Right atrium auricular region (tissue), 2 donors: ENCODE measurements around the gene GNAI2. TPM values are rescaled to one million over a fixed set of nuclear protein-coding genes. Genes with fewer than 3 reads are reported as not detected.
A peak's percentile ranks its signal among the peaks of the same experiment; 100 is the strongest.
"Not testable (repeated sequence)": the region's sequence is repeated elsewhere in the genome, so short reads cannot be mapped to it uniquely, and the experiment has no call there.

Source experiments
- DNase-seq: peaks from one replicate; pipeline ENCODE4 v3.0.0-alpha.2; 2019; ENCODE audit warnings: low spot score
- H3K27ac ChIP-seq, 2 donors: fragments of 200-600 bp; sonication (generic); 1 replicate in 1 of 2; 2 replicates in 1 of 2; pipeline ENCODE4 v1.5.1; 2016 to 2019
- H3K27me3 ChIP-seq, 2 donors: fragments of 200-600 bp; sonication (generic); one replicate each; pipeline versions ENCODE4 v1.5.1 to v1.6.0; 2017 to 2019
- H3K36me3 ChIP-seq: fragments of 200-600 bp; sonication (generic); one replicate; pipeline ENCODE4 v1.5.1; 2016
- H3K4me1 ChIP-seq, 2 donors: fragments of 200-600 bp; sonication (generic); one replicate each; pipeline versions ENCODE4 v1.5.1 to v1.6.0; 2017 to 2019
- H3K4me3 ChIP-seq, 2 donors: fragments of 200-600 bp; sonication (generic); 1 replicate in 1 of 2; 2 replicates in 1 of 2; pipeline ENCODE4 v1.5.1; 2017 to 2019; ENCODE audit warnings: mild to moderate bottlenecking in 1 of 2, moderate library complexity in 1 of 2
- H3K9me3 ChIP-seq, 2 donors: fragments of 200-600 bp; sonication (generic); one replicate each; pipeline ENCODE4 v1.5.1; 2019
- total RNA-seq, 2 donors: library from RNA; depleted of rRNA; stranded (reverse); fragments of >200 nt; gene quantifications; one replicate each; pipeline ENCODE4 v1.1.0, GENCODE V29; 2016
- TF ChIP-seq, protein P1 (sequence below), 2 donors: fragments of 200-600 bp; sonication (generic); IDR thresholded peaks; one replicate each; pipeline ENCODE4 v1.5.1; 2019; ENCODE audit warnings: antibody characterized with exemption in 2 of 2

GNAI2 gene
- total RNA-seq, 2 donors from 2014 or later, result 72.1 to 127 TPM

DNA sequence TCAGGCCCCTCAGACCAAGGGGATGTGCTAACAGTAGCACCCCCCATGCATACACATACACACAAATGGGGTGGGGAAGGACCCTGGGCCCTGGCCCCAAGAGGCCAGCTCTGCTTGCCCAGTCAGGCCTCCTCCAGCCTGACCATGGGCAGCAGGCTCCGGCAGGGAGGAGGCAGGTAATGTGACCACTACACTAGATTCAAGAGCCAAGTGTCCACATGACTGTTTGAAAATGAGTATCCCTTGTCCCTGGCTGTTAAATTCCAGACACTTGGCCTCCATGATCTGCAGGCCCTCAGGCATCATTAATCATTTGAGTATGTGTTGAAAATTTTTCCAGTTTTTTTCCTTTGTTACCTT lies 13.9 kb upstream of the GNAI2 start:
- H3K4me3 ChIP-seq, result no peak overlapping the region
- H3K4me1 ChIP-seq, result peaks cover 0 to 16% of the 10 kb centered on the region in 2 donors
- H3K9me3 ChIP-seq, result no peaks in the 10 kb centered on the region
- no peaks in the 10 kb centered on the region for H3K27me3 ChIP-seq
- DNase-seq, result no peak
- TF ChIP-seq, protein P1, sequence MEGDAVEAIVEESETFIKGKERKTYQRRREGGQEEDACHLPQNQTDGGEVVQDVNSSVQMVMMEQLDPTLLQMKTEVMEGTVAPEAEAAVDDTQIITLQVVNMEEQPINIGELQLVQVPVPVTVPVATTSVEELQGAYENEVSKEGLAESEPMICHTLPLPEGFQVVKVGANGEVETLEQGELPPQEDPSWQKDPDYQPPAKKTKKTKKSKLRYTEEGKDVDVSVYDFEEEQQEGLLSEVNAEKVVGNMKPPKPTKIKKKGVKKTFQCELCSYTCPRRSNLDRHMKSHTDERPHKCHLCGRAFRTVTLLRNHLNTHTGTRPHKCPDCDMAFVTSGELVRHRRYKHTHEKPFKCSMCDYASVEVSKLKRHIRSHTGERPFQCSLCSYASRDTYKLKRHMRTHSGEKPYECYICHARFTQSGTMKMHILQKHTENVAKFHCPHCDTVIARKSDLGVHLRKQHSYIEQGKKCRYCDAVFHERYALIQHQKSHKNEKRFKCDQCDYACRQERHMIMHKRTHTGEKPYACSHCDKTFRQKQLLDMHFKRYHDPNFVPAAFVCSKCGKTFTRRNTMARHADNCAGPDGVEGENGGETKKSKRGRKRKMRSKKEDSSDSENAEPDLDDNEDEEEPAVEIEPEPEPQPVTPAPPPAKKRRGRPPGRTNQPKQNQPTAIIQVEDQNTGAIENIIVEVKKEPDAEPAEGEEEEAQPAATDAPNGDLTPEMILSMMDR (IDR thresholded peaks at IDR 0.05), result no peak
- no peaks in the 10 kb centered on the region for H3K36me3 ChIP-seq
- no peak overlapping the region for H3K27ac ChIP-seq

DNA sequence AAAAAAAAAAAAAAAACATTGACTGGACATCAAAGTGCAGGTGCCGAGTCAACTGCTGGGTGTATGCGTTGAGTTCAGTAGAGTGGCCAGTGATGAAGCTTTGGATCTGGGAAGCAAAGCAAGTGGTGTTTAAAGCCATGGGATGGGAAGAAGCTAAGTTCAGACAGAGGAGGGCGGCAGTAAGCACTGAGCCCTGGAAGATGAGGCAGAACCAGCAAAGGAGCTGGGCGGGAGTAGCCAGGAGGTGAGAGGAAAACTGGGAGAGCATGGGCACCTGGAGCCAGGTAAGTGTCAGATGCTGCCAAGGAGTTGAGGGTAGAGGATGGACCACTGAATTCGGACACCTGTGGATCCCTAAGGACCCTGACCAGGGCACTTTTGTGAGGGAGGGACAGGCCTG lies 11.4 kb upstream of the GNAI2 start:
- Histone ChIP-seq H3K36me3 (no peaks in the 10 kb centered on the region), H3K4me1 (peaks cover 0 to 24% of the 10 kb centered on the region in 2 donors), H3K9me3 (no peaks in the 10 kb centered on the region), H3K27me3 (no peaks in the 10 kb centered on the region), H3K4me3 (no peak overlapping the region), H3K27ac (no peak overlapping the region)
- TF ChIP-seq, protein P1 (IDR thresholded peaks at IDR 0.05), result no peak
- DNase-seq, result no peak

DNA sequence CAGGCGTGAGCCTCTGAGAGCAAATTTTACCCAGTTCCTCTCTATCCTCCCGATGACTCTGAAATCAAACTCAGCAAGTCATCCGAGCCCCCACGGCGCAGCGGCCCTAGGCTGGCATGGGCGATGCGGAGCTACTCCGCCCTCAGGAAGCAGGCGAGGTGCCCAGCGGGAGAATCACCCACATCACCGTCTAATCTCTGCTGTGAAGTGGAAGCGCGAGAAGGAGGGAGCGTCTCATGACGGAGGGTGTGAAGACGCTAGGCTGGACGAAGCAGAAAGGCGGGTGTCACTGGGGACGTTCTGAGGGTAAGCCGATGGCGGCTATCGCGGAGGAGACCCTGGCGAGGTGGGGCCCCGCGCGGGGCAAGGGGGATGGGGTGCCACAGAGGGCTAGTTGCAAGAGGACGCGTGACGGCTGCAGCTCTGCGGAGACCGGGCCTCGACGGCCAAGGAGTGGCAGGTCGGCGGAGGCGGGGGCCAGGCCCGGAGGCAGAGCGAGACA lies 9.1 kb upstream of the GNAI2 start:
- Histone ChIP-seq H3K27ac (peak overlapping the region; percentile 66 to 76), H3K27me3 (no peaks in the 10 kb centered on the region), H3K4me3 (peak overlapping the region; percentile 55 to 68), H3K9me3 (no peaks in the 10 kb centered on the region), H3K36me3 (no peaks in the 10 kb centered on the region), H3K4me1 (peaks cover 0 to 24% of the 10 kb centered on the region in 2 donors)
- DNase-seq, result no peak
- TF ChIP-seq, protein P1 (IDR thresholded peaks at IDR 0.05), result no peak

DNA sequence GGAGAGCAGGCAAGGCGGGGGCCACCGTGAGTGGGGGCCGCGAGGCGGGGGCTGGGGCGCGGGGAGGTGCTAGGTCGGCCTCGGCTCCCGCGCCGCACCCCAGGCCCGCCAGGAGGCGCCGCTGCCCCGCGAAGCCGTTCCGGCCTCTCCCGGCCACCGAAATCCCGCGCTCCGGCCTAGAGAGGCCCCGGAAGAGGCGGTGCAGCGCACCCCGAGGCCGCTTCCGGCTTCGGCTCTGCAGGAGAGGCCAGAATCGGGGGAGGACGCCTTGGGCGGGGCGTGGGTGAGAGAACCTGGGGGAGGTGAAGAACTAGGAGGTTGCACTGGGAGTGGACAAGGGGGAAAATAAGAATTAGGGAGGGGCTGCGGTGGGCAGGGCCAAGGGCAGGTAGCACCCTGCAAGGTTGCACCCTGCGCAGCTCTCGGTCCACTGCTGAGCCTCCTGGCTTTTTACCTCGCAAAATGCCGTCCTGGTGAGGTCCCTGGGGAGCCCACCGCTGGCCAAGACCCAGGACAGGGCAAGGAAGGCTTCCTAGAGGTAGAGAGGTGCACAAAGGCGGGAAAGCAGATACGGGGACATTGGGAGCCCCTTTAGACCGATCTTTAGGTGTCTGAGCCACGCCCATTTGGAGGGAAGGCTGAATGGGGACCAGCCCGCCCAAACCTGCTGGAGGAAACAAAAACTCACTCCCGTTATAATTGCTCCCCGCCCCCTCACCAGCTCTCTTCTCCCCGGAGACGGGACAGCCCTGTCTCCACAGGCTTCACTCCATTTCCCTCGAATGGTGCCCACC lies 8.4 kb upstream of the GNAI2 start:
- TF ChIP-seq, protein P1 (IDR thresholded peaks at IDR 0.05), result peak; percentile 89 to 99
- Histone ChIP-seq H3K36me3 (no peaks in the 10 kb centered on the region), H3K27ac (peak overlapping the region; percentile 66 to 76), H3K9me3 (no peaks in the 10 kb centered on the region), H3K4me1 (peaks cover 0 to 24% of the 10 kb centered on the region in 2 donors), H3K4me3 (peak overlapping the region; percentile 55 to 68), H3K27me3 (no peaks in the 10 kb centered on the region)
- peak; percentile 88 for DNase-seq

DNA sequence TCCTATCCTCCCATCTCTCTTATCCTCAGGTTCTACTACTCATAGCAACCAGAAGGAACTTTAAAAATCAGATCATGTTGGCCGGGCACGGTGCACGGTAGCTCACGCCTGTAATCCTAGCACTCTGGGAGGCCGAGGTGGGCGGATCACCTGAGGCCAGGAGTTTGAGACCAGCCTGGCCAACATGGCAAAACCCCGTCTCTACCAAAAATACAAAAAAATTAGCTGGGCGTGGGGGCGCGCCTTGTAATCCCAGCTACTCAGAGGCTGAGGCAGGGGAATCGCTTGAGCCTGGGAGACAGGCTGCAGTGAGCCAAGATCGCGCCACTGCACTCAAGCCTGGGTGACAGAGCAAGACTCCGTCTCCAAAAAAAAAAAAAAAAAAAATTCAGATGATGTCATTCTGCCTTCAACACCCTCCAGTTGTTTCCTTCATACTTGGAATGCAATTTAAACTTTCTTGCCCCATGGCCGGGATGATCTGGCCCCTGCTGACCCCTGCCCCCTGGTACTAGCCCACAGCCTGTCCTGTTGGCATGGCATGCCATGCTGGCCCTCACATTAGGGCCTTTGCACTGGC lies 7.7 kb upstream of the GNAI2 start:
- H3K9me3 ChIP-seq, H3K27me3 ChIP-seq, H3K36me3 ChIP-seq, DNase-seq: not testable (repeated sequence)
- H3K27ac ChIP-seq, result peak overlapping the region; percentile 66 to 76
- H3K4me3 ChIP-seq, result peak overlapping the region in 1 of 2 donors; percentile 68
- H3K4me1 ChIP-seq, result peaks cover 0 to 24% of the 10 kb centered on the region in 2 donors

DNA sequence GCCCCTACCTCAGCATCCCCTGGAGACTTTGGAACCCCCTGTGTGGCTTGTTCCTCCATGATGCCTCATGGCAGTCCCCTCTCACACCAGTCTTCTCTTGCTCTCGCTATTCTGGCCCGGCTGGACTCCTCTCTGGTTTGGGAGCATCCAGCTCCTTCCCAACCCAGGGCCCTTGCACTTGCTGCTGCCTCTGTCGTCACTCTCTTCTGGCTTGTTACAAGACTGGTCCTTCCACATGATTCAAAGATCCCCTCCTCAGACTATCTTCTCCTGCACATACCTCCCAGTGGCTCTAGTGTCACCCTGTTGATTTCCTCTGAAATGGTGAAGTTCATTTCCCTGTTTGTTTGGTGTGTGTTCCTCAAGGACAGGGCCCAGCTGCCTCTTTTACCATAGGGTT lies 6.5 kb upstream of the GNAI2 start:
- DNase-seq, result no peak
- Histone ChIP-seq H3K4me3 (no peak overlapping the region), H3K4me1 (peaks cover 0 to 24% of the 10 kb centered on the region in 2 donors), H3K9me3 (no peaks in the 10 kb centered on the region), H3K27me3 (no peaks in the 10 kb centered on the region), H3K36me3 (no peaks in the 10 kb centered on the region), H3K27ac (no peak overlapping the region)
- TF ChIP-seq, protein P1 (IDR thresholded peaks at IDR 0.05), result no peak
